SK-N-MC (cell line): ENCODE data around the gene JUND.

Experiments
- DNase-seq: peaks from one replicate; pipeline ENCODE4 v3.0.0-alpha.2; 2011; ENCODE audit warnings: low read depth, low spot score
- H3K27ac ChIP-seq: fragments of 200-600 bp; sonication (generic); 2 replicates; pipeline ENCODE4 v1.5.1; 2016; ENCODE audit warnings: mixed run types
- H3K36me3 ChIP-seq: fragments of 200-600 bp; sonication (generic); 2 replicates; pipeline ENCODE4 v1.6.1; 2017; ENCODE audit warnings: antibody characterized with exemption, low read length, mixed read lengths; ENCODE audit not compliant: insufficient read depth
- H3K4me3 ChIP-seq: fragments of 200-600 bp; sonication (generic); 2 replicates; pipeline ENCODE4 v1.5.1; 2016
- H3K9ac ChIP-seq: fragments of 200-600 bp; sonication (generic); 2 replicates; pipeline ENCODE4 v1.8.0; 2017; ENCODE audit warnings: mixed run types, mixed read lengths; ENCODE audit not compliant: insufficient read length
- H3K9me3 ChIP-seq: fragments of 200-600 bp; sonication (generic); 2 replicates; pipeline ENCODE4 v1.6.1; 2017; ENCODE audit warnings: low read depth, mild to moderate bottlenecking, antibody characterized with exemption, low read length, moderate library complexity, mixed read lengths
- EZH2 ChIP-seq: fragments of 200-600 bp; sonication (generic); IDR thresholded peaks from one replicate; pipeline ENCODE4 v1.6.1; 2017; ENCODE audit warnings: antibody characterized with exemption
- FOXP2 ChIP-seq: optimal IDR thresholded peaks from 2 replicates; pipeline ENCODE3; 2011; ENCODE audit warnings: mild to moderate bottlenecking, moderate library complexity; ENCODE audit not compliant: insufficient read depth; ENCODE audit errors: extremely low read length, control extremely low read depth
- POLR2AphosphoS5 ChIP-seq: IDR thresholded peaks from 2 replicates; pipeline ENCODE4 v1.6.1; 2012; ENCODE audit warnings: mild to moderate bottlenecking, low read depth, low read length, borderline replicate concordance

Gene JUND

DNA sequence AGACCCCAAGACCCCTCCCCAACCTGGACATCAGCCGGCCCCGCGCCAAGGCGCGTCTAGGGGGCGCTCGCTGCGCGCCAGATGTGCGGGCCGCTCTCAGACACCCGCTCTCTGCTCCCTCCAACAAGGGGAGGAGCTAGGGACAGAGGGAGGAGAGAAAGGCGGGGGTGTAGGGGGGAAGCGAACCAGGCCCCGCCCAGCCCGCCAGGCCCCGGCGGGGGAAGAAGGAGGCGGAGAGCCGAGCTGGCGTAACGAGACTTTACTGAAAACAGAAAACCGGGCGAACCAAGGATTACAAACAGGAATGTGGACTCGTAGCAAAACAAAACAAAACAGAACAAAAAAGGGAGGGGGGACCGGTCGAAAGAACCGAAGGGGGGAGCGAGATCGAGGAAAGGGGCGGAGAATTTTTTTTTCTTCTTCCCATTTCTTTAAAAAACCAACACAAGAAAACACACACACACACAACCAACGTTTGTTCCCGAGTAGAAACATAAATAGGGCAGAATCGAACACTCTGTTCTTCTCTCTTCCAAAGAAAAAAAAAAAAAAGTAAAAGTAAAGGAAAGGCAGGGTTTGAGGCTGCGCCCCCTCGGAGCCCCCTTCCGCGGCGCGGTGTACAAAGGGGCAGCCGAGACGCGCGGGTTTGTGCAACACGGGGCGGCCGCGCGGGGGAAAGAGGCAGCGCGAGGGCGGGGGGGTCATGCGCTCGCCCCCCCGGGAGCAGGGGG lies 1.7 kb downstream of the JUND start:
- Histone ChIP-seq H3K4me3 (peak overlapping the region; percentile 96), H3K36me3 (peaks cover 11% of the 10 kb centered on the region), H3K9me3 (no peaks in the 10 kb centered on the region), H3K27ac (peak overlapping the region; percentile 92), H3K9ac (peak overlapping the region; percentile 94)
- TF ChIP-seq EZH2 (no peak), FOXP2 (peak; percentile 5), POLR2AphosphoS5 (peak; percentile 57; the same call in 1 of the 2 replicates)
- DNase-seq = peak; percentile 70

DNA sequence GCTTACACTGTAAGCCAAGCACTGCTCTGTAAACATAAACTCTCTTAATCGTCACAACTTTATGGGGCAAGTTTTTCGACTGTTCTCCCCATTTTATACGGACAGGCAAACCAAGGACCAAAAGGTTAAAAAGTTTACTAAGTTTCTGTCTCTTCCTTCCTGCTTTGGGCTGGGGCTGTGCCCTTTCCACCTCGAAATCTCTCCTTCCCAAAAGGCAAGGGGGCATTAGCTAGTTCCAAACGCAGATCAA lies 2.2 kb downstream of the JUND start:
- TF ChIP-seq FOXP2 = no peak
- no peak for TF ChIP-seq POLR2AphosphoS5
- TF ChIP-seq EZH2 = no peak
- Histone ChIP-seq H3K36me3 (peaks cover 11% of the 10 kb centered on the region), H3K9me3 (no peaks in the 10 kb centered on the region), H3K9ac (peak overlapping the region; percentile 94), H3K4me3 (peak overlapping the region; percentile 96), H3K27ac (0 out of 2 replicates have a peak overlapping the region, but pooled peaks have one; percentile 47)
- no peak for DNase-seq

DNA sequence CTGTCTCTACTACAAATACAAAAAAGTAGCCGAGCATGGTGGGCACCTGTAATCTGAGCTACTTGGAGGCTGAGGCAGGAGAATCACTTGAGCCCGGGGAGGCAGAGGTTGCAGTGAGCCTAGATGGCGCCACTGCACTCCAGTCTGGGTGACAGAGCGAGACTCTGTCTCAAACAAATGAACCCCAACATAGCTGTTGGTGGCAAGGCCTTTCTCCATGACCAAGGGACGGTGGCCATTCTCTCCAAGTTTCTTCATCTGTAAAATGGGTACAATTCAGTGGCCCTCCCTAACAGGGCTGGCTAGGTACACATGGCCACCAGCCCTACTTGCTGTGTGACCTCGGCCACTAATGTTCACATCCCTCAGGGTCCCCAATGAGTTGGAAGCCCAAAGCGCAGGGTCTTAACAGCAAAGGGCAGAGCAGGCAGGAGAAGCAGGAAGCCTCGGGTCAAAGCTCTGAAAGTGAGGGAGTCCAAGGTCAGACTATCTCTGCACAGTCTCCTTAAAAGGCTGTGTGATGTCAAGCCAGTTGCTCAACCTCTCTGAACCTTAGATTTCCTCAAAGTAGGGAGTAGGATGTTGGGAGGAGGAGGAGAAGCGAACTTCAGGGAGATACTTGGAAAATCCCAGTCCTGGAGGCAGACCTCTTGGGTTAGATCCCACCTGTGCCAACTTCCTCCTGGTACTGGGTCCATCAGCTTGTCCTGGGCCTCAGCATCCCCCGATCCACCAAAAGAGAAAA lies 2.7 kb downstream of the JUND start:
- no peak for DNase-seq
- H3K27ac ChIP-seq = 0 out of 2 replicates have a peak overlapping the region, but pooled peaks have one; percentile 47
- H3K4me3 ChIP-seq = peak overlapping the region; percentile 96
- TF ChIP-seq EZH2 = no peak
- TF ChIP-seq FOXP2 = no peak
- TF ChIP-seq POLR2AphosphoS5 = no peak
- H3K36me3 ChIP-seq = peaks cover 11% of the 10 kb centered on the region
- H3K9ac ChIP-seq = peak overlapping the region; percentile 94
- no peaks in the 10 kb centered on the region for H3K9me3 ChIP-seq

DNA sequence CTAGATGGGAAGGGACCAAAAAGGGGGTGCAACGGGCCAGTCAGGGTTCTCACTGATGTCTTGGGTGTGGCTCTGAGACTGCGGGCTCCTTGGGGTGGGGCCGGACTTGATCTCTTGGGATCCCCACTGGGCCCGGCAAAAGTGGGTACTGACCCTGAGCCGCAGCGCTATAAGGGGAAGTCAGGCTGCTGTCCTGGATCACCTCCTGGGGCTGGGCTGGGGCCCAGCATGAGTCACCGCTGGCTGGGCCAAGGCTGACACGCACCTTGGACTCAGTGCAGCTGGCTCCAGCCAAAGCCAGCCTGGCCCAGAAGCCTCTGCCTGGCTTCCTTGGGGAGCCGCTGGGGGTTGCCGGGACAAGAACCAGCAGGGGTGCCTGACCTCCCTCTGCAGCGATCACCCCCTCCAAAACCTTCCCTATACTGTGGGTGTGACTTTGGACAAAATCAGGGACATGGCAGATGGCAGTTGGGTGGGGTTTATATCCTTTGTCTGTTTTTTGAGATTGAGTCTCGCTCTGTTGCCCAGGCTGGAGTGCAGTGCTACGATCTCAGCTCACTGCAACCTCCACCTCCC lies 6.6 kb downstream of the JUND start:
- TF ChIP-seq POLR2AphosphoS5 (no peak), EZH2 (no peak), FOXP2 (no peak)

DNA sequence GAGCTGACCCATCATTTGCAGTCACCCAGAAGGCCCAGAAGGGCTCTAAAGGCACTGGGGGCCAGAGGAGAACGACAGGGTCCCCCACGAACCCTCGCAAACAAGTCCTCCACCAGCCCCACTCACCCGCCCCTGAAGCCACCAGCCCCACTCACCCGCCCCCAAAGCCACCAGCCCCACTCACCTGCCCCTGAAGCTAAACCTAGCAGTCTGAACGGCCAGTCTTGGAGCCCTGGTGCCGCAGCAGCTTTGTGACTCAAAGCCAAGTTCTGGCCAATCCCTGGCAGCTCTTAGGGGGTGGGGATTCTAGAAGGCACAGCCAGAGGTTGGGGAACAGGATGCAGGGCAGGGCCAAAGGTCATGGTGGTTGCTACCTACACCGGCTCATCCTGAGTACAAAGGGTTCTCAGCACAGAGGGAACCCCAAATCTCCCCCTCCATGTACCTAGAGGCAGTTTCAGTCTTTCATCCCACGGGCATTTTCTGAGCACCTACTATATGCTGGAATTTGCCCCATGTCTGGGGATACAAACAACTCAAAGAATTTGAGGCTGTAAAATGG lies 7.1 kb downstream of the JUND start, which contains the start of gene IQCN:
IQCN (minus strand) TSS at position 234 of the 562 bp plus-strand sequence. CDS start 4,974 bp downstream, outside the sequence.
- Histone ChIP-seq H3K9ac (no peak within 1 kb of the TSS), H3K4me3 (no peak within 1 kb of the TSS), H3K9me3 (no peaks in the 10 kb centered on the region), H3K36me3 (peaks cover 11% of the 10 kb centered on the region), H3K27ac (no peak within 1 kb of the TSS)
- TF ChIP-seq EZH2 (no peak), POLR2AphosphoS5 (no peak), FOXP2 (no peak)
- DNase-seq = no peak

More for the DNA sequence above, 6.6 kb downstream of the JUND start:
- Histone ChIP-seq H3K27ac (no peak overlapping the region), H3K4me3 (no peak overlapping the region), H3K9ac (no peak overlapping the region), H3K36me3 (peaks cover 11% of the 10 kb centered on the region), H3K9me3 (no peaks in the 10 kb centered on the region)
- DNase-seq = no peak

DNA sequence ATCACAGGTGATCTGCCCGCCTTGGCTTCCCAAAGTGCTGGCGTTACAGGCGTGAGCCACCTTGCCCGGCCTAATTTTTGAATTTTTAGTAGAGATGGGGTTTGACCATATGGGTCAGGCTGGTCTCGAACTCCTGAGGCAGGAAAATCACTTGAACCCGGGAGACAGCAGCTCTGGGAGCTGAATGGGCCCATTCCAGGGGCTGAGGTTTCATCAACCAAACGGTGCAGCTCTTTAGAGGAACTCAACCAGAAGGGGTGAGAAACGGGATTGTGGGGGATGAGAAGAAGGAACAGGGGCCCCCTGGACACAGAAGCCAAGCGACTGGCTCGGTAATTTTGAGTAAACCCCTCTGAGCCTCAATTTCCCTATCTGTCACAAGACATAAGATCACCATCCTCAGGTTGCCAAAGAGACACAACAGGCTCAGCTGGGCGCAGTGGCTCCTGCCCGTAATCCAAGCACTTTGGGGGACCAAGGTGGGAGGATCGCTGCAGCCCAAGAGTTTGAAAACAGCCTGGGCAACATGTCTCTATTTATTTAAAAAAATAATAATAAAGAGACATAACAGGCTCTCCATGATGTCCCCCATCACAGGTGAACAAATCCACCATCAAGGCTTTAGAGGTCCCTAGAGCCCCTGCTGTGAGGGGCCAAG lies 7.7 kb downstream of the JUND start:
- Histone ChIP-seq H3K4me3 (no peak overlapping the region), H3K36me3 (peaks cover 6% of the 10 kb centered on the region), H3K9ac (no peak overlapping the region), H3K27ac (no peak overlapping the region), H3K9me3 (no peaks in the 10 kb centered on the region)
- TF ChIP-seq POLR2AphosphoS5 (no peak), EZH2 (no peak), FOXP2 (no peak)
- DNase-seq = no peak

DNA sequence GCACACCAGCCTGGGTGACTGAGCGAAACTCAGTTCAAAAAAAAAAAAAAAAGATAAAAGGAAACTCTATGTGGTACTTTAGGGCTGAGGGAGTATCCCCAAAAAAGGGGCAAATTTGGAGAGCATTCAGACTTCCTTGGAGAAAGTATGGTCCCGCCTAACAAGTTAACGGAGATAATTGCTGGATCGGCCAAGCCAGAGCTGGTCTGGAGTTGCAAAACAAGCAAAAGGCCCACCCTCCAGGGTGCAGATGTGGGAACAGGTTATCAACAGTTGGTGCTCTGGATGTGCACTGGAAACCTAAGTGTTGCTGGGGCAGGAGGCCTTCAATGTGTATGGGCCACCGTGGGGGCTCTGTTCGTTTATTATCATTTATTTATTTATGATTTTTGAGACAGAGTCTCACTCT lies 10.0 kb downstream of the JUND start:
- Histone ChIP-seq H3K9ac (no peak overlapping the region), H3K27ac (no peak overlapping the region), H3K4me3 (no peak overlapping the region), H3K9me3 (no peaks in the 10 kb centered on the region), H3K36me3 (no peaks in the 10 kb centered on the region)
- DNase-seq = no peak
- no peak for TF ChIP-seq FOXP2
- no peak for TF ChIP-seq POLR2AphosphoS5
- TF ChIP-seq EZH2 = no peak

DNA sequence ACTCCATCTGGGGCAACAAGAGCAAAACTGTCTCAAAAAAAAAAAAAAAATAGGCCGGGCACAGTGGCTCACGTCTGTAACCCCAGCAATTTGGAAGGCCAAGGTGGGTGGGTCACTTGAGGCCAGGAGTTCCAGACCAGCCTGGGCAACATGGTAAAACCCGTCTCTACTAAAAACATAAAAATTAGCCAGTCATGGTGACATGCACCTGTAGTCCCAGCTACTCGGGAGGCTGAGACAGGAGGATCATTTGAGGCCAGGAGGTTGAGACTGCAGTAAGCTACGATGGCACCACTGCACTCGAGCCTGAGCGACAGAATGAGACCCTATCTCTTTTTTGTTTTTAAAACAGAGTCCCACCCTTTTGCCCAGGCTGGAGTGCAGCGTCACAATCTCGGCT lies 11.1 kb downstream of the JUND start:
- no peak for DNase-seq
- H3K9me3 ChIP-seq = no peaks in the 10 kb centered on the region
- TF ChIP-seq FOXP2 (no peak), EZH2 (no peak), POLR2AphosphoS5 (no peak)
- H3K27ac ChIP-seq = no peak overlapping the region
- no peak overlapping the region for H3K9ac ChIP-seq
- no peaks in the 10 kb centered on the region for H3K36me3 ChIP-seq
- no peak overlapping the region for H3K4me3 ChIP-seq
